GM19025 (cell line): ENCODE data around the gene PNISR.
A peak's percentile ranks its signal among the peaks of the same experiment; 100 is the strongest.

Experiments used
- ATAC-seq: cut with Tn5 transposase; IDR thresholded peaks from one replicate; pipeline ENCODE4 v1.9.1; 2021; ENCODE audit warnings: mild to moderate bottlenecking, low read depth, moderate library complexity; ENCODE audit not compliant: unreplicated experiment

The PNISR gene

DNA sequence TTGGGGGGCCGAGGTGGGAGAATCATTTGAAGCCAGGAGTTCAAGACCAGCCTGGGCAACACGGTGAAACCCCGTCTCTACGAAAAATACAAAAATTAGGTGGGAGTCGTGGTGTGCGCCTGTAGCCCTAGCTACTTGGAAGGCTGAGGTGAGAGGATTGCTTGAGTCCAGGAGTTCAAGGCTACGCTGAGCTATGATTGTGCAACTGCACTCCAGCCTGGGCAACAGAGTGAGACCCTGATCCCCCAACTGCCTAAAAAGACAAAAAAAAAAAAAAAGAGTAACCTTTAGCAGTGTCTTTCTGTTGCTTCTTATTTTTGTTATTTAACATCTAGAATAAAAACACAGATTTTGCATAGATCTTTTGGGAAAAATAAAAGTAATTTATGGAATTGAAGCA lies 18.0 kb downstream of the PNISR start:
- ATAC-seq = no peak

DNA sequence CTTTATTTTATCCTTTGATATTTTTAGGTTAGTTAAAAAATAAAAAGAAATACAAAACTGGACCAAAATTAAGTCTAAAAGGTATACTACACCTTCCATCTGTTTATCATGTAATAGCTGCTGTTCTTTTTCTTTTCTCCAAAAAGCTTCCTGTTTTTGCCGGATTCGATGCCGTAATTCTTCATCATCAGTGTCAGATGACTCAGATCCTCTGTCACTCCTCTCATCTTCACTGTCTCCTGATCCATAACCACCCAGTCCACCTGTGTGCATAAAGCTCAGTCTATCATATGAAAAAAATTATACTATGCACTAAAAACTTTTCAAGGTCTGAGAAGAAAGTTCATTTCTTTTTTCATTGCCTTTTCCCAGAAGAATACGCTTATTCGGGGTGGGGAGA lies 22.7 kb downstream of the PNISR start:
- ATAC-seq = no peak

DNA sequence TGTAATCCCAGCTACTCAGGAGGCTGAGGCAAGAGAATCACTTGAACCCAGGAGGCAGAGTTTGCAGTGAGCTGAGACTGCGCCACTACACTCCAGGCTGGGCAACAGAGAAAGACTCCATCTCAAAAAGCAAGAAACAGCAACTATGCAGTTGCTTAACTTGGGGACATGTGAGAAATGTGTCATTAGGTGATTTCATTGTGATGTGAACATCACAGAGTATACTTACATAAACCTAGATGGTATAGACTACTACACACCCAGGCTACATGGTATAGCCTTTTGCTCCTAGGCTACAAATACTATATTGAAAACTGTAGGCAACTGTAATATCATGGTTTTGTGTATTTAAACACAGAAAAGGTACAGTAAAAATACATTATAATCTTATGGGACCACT lies 27.8 kb downstream of the PNISR start:
- no peak for ATAC-seq

DNA sequence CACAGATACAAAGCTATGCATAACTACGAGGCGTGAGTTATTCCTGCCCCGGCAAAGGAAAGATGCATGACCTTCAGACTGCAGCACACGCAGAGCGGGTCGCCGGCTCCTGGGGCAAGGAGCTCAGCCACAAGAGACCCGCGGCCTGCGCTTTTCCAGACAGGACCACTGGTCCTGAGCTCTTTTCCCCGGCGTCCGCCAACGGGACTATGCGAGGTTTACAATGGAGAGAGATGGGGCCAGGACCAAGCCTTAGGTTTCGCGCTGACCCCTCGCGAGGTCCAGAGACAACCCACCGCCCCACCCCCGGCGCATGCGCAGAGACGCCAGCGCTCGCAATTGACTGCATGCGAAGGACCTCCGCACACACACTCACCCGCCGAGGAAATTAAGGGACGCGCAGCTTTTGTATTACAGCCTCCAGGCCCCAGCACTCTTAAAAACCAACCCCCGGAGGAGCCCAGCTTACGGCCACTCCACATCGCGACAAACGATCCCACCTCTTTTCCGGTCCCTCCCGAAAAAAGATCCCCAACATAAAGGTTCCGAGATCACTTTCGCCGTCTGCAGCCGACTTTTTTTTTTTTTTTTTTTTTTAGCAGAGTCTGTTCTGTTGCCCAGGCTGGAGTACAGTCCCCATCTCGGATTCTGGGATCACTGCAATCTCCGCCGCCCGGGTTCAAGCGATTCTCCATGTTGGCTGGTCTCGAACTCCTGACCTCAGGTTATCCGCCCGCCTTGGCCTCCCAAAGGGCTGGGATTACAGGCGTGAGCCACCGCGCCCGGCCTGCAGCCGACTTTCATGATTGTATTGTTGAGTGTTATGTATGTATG lies 31.2 kb downstream of the PNISR start, which contains the start of gene COQ3:
Gene COQ3 (minus strand): TSS at position 498 of the 834 bp plus-strand sequence. CDS start 16 bp downstream, at position 482.
- ATAC-seq = peak; percentile 74

DNA sequence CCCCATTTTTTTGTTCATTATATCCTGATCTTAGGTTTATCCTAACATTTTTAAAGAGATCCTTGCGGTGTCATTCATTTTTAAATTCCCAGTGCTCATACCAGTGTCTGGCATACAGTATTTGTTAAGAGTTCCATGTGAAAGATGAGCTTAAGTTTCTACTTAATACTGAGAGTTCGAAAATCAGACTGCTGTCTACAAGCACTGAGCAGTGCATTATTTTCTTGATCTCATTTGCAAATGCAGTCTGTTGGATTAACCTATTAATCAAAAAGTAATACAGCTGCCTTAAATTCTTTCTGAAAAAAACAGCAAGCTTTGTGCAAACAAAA lies 31.8 kb downstream of the PNISR start:
- ATAC-seq = peak; percentile 7

DNA sequence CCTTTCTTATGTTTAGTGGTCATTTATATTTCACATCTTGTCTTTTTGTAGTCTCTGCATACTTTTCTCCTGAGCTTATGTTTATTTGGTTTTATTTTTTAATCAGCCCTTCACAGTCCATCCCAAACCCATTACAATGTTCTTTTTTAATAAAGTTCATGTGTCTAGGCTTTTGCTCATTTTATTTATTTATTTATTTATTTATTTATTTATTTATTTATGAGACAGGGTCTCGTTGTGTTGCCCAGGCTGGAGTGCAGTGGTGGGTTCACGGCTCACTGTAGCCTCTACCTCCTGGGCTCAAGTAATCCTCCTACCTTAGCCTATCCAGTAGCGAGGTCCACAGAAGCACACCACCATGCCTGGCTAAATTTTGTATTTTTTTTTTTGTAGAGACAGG lies 34.2 kb downstream of the PNISR start:
- no peak for ATAC-seq

DNA sequence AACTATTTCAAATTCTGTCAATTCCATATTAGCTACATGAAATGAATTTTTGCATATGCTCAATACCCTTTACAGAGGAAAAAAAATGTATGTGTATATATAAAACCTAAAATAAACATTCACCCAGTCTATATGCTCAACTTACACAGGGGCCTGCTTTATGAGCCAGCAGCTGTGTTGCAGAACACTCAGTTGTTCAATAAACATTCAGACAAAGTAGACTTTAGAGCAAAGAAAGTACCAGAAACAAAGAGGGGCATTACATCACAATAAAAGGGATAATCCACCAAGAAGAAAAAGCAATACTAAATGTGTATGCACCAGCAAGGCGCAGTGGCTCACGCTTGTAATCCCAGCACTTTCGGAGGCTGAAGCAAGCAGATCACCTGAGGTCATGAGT lies 40.6 kb downstream of the PNISR start:
- ATAC-seq = no peak

DNA sequence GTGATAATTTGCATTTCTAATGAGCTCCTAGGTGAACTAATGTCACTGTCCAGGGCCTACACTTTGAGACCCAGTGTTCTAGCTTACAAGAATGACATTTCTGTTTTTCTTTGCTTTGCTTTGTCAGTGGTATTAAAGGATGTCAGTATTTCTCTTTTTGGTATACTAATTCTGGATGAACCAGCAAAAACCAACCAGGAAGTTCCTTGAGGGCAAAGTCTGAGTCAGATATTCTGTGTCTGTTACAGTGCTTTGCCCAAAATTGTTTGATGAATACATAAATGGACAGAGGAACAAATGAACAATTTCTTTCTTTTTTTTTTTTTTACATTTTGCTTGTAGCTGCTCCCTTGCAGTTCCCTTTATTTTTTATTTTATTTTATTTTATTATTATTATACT lies 46.5 kb downstream of the PNISR start:
- ATAC-seq = no peak

DNA sequence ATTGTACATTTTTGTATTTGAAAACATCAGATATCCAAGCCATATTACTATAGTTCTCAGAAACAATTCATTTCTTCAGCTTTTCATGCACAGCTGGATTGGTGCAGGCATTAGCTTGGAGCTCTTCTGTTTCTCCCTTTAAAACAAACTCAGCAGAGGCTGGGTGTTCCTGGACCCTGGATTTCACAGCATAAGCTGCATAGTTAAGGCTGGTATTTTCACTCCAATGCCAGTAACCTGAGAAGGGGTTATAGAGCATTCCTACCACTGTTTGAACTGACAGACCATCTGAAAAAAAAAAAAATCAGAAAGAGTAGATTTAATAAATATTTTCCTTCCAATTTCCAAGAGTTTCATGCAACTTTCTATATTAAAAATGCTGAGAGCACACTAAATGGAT lies 55.6 kb downstream of the PNISR start:
- ATAC-seq = no peak

DNA sequence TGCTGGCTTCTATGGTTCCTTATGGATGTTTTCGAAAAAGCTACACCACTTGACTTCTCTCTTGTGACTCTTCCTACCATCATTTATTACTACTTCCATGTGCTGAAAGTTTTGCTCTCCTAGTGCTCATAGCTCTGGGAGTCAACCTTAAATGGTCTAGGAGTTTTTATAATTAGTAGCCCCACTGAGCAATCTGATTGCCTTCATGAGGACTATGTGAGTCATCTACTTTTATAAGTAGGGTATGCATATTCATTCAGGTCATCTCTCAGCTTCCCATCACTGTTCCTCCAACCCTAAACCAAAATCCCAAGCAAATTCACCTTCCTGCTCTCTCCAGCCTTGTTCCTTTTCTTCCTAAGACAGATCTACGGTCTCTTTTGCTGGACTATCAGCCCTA lies 58.3 kb downstream of the PNISR start:
- no peak for ATAC-seq

DNA sequence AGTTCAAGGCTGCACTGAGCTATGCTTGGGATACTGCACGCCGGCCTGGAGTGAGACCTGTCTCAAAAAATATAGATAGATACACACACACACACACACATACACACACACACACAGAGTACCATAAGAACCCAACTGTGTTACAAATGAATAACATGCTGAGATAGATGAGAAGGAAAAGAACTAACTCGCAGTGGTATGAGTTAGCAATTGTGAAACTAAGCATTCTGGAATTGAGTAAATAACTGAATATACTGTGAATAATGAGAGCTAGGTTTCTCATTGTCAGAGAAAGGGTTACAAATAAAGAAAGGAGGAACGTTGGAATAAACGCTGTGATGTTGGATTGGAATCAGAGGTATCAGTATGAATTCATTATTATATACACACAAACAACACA lies 61.1 kb downstream of the PNISR start:
- ATAC-seq = peak; percentile 85

DNA sequence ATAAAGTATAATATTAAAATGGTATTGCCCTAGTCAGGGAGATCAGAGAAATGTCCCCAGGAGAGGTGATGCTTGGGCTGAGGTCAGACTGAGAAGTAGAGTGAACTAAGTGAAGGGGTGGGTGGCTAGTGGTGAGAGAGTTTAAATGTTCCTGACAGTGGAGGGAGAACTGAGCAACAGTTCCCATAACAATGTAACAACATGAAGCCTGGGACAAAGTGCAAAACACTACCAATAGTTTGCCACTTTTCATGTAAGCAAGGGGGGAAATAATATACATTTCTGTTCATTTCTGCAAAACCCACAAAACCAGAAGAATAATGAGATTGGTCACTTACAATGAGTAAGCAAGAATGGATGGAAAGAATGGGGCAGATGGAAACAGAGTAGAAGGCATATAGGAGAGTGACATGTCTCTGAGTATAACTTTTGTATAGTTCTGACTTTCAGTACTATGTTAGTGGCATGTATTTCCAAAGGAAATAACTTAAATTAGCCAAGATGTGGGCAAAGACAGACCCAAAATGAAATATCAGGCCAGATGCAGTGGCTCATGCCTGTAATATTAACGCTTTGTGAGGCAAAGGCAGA lies 62.3 kb downstream of the PNISR start:
- no peak for ATAC-seq

DNA sequence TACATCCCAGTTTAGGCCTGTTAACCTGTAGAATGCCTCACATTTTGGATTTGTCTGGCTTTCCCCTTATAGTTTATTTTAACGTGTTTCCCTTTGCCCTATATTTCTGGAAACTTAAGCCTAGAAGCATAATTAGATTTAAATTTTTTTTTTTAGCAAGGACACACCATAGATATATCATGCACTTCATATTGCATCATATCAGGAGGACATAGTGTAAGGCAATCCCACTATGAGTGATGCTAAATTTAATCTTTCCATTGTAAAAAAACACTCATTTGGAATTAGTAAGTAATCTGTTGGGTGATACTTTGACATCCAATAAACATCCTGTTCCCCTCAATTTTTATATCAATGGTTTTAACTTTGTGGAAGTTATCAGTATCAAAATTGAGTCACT lies 65.3 kb downstream of the PNISR start:
- ATAC-seq = no peak

DNA sequence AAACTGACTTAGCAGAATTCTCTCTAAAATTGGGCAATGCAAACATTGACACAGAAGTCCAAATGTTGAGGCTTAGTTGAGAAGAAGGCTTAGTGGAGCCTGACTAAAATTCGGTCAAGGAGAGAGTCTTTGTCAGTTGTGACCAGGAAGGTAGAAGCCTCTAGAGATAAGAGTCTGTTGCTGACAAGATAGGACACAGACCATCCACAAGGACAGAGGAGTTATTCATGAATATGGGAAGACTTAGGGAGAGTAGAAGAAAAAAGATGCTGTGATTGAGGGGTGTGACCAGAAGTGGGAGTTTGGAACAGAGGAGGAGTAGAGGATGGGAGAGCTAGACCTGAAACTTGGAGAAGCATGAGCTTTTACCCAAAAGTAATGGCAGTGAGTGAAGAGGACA lies 68.5 kb downstream of the PNISR start:
- ATAC-seq = no peak

DNA sequence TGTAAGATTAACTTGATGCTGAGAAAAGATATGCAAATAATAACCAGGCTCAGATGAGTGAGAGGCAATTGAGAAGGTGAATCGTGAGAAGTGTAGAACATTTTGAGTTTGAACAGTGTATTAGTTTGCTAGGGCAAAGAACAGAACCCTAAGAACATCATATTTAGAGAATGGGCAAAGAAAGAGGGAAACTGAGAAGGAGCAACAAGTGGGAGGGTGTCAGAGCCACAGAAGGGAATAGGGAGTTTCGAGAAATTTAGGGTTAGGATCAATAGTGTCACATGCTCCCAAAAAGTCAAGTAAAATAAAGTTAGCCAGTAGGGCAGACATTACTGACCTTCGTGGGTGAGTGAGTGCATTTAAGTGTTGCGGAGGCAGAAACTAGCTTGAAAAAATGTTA lies 70.1 kb downstream of the PNISR start:
- no peak for ATAC-seq

DNA sequence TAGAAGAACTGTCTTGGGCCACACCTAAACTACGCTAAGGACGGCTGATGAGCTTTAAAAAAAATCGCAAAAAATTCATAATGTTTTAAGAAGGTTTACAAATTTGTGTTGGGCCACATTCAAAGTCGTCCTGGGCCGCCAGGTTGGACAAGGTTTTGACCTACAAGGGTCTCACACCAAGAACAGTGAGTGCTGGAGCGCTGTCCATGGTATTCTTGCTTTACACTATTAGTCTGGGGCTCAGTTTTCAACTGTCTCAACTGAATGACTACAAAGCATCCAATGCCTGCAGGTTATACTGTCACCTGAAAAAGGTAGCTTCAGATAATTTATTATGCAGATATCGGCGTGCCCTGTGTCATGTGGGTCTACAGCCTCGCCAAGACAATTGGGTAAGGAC lies 72.0 kb downstream of the PNISR start:
- no peak for ATAC-seq

DNA sequence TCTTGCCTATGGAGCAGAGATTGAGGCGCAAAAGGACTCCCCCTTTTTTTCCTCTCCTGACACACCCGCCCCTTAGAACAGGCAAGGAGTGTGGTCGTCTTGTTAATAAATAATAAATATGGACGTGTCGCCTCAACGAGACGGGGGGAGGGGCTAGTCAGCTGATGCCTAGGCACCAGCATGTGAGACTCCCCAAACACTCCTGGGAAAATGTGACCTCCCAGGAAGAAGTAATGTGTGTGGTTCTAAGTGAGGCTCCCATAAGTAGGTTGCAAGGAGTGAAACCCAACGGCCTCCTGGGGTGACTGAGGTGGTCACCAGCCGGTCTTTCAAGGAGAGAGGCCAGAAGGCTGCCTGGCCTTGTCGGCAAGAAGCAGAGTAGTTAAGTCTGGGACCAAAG lies 74.5 kb downstream of the PNISR start:
- ATAC-seq = no peak

DNA sequence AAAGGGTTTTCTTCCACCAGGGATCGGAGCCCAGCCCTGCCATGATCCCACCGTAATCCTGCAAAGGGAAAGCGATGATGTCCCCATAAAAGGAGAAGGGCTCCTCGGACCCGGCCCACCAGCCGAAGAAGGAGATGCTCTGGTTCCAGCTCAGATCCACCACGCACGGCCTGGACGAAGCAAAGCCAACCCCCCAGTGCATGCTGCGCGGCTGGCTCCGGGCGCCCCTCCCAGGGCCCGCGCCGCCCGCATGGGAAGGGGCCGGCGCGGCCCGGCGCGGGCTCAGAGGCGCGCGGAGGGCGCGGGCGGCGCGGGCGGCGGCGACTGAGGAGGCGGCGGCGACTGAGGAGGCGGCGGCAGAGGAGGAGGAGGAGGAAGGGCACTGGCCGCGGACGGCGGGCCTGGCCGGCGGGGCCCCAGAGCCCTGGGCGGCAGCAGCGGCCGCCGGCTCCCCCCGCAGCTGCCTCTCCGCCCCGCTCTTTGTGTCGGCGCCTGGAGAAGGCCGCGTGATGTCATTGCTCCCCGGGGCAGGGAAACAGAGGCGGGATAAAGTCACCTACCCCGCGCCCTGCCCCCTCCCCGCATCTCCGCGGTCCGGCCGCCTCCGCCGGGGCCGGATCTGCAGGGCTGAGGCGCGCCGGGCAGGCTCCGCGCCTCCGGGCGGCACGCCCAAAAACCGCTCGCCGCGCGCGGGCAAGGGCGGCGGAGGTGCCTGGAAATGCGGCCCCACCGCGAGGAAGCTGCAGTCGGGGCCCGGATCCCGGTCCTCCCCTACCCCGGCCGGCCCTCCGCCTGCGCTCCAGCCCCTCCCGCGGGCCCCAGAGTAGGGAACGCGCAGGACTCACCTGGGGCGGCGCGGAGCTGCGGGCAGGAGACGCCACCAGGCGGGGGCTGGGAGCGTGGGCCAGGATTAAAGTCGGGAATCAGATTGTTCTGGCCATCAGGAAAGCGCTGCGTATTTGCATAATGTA lies 75.7 kb downstream of the PNISR start, which contains the start of gene FAXC:
Gene FAXC (minus strand): TSS at position 504 of the 971 bp plus-strand sequence. CDS start 302 bp downstream, at position 202.
- peak; percentile 62 for ATAC-seq

DNA sequence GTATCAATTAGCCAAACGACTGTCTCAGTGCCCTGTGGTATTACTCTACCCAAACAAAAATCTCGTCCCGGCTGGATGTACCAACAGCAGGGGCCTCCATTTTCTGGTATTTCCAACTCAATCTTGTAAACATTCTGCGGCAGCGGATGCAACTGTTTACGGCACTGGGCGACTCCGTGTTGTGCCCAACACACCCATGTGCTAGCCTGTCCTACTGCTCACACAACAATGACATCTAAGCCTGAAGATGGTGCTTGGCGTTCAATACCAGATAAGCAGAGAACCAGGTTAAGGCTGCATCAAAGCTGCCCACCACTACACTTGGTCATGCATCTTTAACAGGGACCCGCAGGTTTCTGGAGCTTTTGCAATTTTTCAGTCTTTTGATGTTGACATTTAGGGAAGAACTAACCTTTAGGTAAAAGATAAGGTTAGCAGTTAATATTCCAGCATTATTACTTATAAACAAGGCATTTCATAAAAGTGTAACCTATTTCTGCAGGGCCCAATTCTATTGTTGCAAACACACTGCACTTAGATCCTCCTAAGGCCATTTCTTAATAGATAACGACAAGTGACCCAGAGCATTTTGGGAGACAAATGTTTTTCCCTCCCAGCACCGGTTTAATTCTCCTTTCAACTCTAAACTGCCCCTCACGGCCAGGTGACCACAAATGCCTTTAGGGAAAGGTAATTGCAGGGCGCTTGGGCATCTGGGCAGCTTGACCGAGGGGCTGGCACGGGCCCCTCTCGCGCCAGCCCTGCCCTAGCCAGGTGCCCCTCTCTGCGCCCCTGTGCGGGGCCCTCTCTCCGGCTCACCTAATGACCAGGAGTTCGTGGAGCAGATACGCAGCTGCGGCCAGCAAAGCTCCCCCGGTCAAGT lies 76.6 kb downstream of the PNISR start:
- no peak for ATAC-seq
